Mucosa of rectum (tissue), 2 donors: ENCODE measurements around the gene BBS2.

Experiments
- H3K27ac ChIP-seq, 2 donors: one replicate each; pipeline ENCODE4 v1.7.0; 2013; ENCODE audit warnings: inconsistent platforms in 2 of 2, low read depth in 2 of 2, low read length in 2 of 2
- H3K27me3 ChIP-seq, 2 donors: one replicate each; pipeline ENCODE4 v1.7.0; 2013; ENCODE audit warnings: low read length in 2 of 2; ENCODE audit not compliant: control insufficient read depth in 2 of 2, insufficient read depth in 2 of 2
- H3K36me3 ChIP-seq, 2 donors: one replicate each; pipeline ENCODE4 v1.7.0; 2013; ENCODE audit warnings: low read length in 2 of 2; ENCODE audit not compliant: control insufficient read depth in 2 of 2, insufficient read depth in 2 of 2
- H3K4me1 ChIP-seq, 2 donors: one replicate each; pipeline ENCODE4 v1.7.0; 2013; ENCODE audit warnings: low read length in 2 of 2, mild to moderate bottlenecking in 1 of 2; ENCODE audit not compliant: control insufficient read depth in 2 of 2, insufficient read depth in 2 of 2
- H3K4me3 ChIP-seq, 2 donors: one replicate each; pipeline ENCODE4 v1.7.0; 2013; ENCODE audit warnings: low read length in 2 of 2
- H3K9ac ChIP-seq, 2 donors: one replicate each; pipeline ENCODE4 v1.7.0; 2013; ENCODE audit warnings: low read length in 2 of 2, low read depth in 1 of 2, mild to moderate bottlenecking in 1 of 2
- H3K9me3 ChIP-seq, 2 donors: one replicate each; pipeline ENCODE4 v1.7.0; 2013; ENCODE audit warnings: low read length in 2 of 2; ENCODE audit not compliant: control insufficient read depth in 2 of 2
- donor health status: healthy.
- donor health status: Normal muscosa, but diverticular disease.

The BBS2 gene, protein sequence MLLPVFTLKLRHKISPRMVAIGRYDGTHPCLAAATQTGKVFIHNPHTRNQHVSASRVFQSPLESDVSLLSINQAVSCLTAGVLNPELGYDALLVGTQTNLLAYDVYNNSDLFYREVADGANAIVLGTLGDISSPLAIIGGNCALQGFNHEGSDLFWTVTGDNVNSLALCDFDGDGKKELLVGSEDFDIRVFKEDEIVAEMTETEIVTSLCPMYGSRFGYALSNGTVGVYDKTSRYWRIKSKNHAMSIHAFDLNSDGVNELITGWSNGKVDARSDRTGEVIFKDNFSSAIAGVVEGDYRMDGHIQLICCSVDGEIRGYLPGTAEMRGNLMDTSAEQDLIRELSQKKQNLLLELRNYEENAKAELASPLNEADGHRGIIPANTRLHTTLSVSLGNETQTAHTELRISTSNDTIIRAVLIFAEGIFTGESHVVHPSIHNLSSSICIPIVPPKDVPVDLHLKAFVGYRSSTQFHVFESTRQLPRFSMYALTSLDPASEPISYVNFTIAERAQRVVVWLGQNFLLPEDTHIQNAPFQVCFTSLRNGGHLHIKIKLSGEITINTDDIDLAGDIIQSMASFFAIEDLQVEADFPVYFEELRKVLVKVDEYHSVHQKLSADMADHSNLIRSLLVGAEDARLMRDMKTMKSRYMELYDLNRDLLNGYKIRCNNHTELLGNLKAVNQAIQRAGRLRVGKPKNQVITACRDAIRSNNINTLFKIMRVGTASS

DNA sequence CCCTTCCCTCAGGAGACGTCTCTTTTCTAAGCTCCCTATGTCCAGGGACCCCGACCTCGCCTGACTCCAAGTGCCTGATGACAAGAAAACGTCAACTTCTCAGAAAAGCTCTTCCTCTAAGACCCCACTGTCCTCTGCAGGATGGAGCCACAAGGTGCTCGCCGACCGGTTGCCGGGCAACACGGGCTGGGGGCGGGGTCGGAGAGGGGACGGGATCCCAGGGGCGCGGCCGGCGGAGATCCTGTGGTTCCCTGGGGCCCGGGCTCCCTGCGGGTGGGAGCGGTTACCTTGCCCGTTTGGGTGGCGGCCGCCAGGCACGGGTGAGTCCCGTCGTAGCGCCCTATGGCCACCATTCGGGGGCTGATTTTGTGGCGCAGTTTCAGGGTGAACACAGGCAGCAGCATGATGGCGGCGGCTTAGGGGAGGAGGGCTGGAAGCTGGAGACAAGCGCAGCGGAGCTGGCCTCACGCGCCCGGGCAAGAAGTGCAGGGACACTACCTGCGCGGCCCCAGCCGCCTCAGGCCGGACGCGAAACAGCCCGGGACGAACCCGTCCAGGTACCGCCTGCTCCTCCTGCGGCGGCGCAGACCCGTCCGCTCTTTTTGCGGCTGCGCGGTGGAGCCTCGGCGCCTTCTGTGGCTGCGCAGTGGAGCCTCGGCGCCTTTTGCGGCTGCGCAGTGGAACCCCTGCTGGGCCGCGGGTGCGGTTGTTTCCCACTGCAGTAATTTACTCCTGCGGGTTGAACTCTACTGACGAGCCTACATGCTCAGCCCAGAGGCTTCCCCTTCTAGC is at the start of gene BBS2:
Gene BBS2, minus strand, starts transcription at position 566 of the 792 bp plus-strand sequence. Its CDS starts 162 bp downstream, at position 404.
- no peaks in the 10 kb centered on the region for H3K36me3 ChIP-seq
- peaks cover 4 to 13% of the 10 kb centered on the region in 2 donors for H3K4me1 ChIP-seq
- H3K4me3 ChIP-seq, result peak within 1 kb of the TSS; percentile 91 to 93
- peak within 1 kb of the TSS; percentile 83 to 92 for H3K9ac ChIP-seq
- H3K9me3 ChIP-seq, result no peaks in the 10 kb centered on the region
- H3K27ac ChIP-seq, result peak within 1 kb of the TSS; percentile 92 to 96
- no peaks in the 10 kb centered on the region for H3K27me3 ChIP-seq

DNA sequence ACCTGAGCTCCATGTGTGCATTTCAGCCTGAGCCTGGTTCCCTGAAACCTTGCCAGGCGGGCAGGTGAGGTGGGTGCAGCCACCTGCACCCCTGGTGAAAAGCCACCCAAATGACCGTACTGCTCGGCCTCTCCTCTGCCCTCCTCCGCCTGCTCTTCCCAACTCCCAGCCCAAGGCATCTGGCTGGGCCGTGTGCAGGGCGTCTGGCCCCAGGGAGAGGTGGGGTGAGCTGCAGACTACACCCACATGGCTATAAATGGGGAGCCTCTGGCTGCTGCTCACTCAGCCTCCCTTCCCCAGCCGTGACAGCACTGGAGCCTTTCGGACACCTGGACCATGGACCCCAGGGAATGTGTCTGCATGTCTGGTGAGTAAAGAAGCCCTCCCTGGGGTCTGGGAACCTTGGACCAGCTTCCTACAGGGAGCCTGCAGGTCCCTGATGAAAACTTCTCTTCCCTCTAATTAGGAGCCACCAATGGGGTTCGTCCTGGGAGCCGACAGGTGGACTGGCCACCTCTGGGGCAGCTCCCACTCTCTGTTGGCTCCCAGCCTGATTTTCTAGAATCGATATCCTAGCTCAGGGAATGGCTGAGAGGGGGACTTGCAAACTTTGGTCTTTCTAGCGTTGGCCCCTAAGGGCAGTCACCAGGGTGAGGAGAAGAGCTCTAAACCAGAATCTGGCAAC is 45.1 kb upstream of the BBS2 start, which contains the start of gene MT4:
Gene MT4, plus strand, starts transcription at position 281 of the 685 bp plus-strand sequence. Its CDS starts 56 bp downstream, at position 337.
- Histone ChIP-seq H3K9ac (no peak within 1 kb of the TSS), H3K9me3 (no peaks in the 10 kb centered on the region), H3K27ac (no peak within 1 kb of the TSS), H3K36me3 (no peaks in the 10 kb centered on the region), H3K4me3 (no peak within 1 kb of the TSS), H3K27me3 (no peaks in the 10 kb centered on the region), H3K4me1 (no peaks in the 10 kb centered on the region)

DNA sequence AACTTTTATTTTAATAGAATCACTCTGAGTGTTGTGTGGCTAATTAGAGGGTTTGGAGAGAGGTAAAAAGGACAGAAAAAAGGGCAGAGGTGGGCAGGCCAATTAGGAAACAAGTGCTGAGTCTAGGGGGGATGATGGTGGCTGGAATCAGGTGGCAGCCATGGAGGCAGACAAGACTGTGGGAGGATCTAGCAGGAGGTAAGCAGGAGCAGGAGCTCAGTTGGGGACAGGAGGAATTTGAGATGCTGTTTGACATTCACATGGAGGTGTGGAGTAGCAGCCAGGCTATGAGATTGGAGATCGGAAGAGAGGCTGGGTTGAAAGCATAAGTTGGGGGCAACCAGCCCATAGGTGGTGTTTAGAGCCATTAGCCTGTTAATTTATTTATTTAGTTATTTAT is 41.3 kb upstream of the BBS2 start:
- H3K27me3 ChIP-seq, result peaks cover 0 to 3% of the 10 kb centered on the region in 2 donors
- no peak overlapping the region for H3K9ac ChIP-seq
- no peaks in the 10 kb centered on the region for H3K9me3 ChIP-seq
- no peak overlapping the region for H3K27ac ChIP-seq
- no peaks in the 10 kb centered on the region for H3K36me3 ChIP-seq
- no peaks in the 10 kb centered on the region for H3K4me1 ChIP-seq
- no peak overlapping the region for H3K4me3 ChIP-seq

DNA sequence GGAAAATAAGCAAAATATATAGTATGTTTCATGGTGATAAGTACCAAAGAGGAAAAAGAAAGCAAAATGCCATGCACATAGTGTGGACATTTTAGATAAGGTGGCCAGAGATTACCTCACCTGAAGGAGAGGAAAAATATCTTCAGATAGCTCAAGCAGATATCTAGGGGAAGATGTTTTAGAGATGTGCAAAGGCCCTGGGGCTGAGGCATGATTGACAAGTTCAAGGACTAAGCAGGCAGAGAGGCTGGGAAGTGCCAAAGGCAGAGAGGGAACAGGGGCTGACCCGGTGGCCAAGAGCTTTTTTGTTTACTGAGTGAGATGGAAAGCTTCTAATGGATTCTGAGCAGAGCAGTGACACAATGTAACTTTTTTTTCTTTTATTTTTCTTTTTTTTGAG is 40.6 kb upstream of the BBS2 start:
- Histone ChIP-seq H3K4me3 (no peak overlapping the region), H3K4me1 (no peaks in the 10 kb centered on the region), H3K27me3 (peaks cover 0 to 3% of the 10 kb centered on the region in 2 donors), H3K9ac (no peak overlapping the region), H3K36me3 (no peaks in the 10 kb centered on the region), H3K27ac (no peak overlapping the region), H3K9me3 (no peaks in the 10 kb centered on the region)

DNA sequence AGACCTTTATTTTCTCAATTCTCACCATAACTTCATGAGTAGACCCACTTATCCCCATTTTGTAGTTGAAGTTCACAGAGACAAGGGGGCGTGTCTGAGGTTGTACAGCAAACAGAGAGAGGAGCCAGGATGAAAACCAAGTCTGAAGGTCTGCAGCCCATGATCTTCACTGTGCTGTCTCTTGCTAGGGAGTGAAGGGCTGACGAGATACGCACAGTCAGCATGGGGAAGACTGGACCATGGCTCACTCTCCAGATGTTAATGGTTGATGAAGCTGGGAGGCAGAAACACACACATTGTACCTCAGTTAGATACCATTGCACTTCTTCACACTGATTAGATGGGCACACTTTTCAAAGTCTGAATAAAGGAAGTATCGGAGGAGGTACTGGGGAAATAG is 39.3 kb upstream of the BBS2 start:
- Histone ChIP-seq H3K27me3 (peaks cover 0 to 3% of the 10 kb centered on the region in 2 donors), H3K4me3 (no peak overlapping the region), H3K36me3 (no peaks in the 10 kb centered on the region)

DNA sequence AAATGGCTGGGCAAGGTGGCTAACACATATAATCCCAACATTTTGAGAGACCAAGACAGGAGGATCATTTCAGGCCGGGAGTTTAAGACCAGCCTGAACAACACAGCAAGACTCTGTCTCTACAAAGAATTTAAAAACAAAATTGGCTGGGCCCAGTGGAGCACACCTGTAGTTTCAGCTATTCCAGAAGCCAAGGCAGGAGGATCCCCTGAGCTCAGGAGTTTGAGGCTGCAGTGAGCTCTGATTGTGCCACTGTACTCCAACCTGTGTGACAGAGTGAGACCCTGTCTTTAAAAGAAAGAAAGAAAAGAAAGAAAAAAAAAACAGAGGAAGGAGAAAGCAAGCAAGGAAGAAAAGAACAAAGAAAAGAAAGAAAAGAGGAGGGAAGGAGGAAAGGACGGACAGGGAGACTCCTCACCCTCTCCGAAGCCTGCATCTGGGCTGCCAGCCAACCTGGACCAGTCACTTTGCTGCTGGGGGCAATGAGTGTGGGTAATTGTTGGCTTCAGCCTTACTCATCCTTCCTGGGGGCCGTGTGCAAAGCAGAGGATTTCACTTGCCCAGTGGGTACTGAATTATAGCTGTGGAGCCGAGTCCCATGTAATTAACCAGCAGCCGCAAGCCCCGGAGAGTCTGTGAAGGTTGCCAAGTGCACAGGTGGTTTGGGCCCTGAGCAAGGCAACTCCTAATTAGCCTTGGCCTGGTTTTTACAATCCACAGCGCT is 38.4 kb upstream of the BBS2 start:
- peaks cover 0 to 3% of the 10 kb centered on the region in 2 donors for H3K27me3 ChIP-seq
- no peaks in the 10 kb centered on the region for H3K9me3 ChIP-seq
- H3K4me1 ChIP-seq, result no peaks in the 10 kb centered on the region
- H3K27ac ChIP-seq, result no peak overlapping the region
- H3K4me3 ChIP-seq, result no peak overlapping the region
- H3K36me3 ChIP-seq, result no peaks in the 10 kb centered on the region
- no peak overlapping the region for H3K9ac ChIP-seq

More for the DNA sequence above, 39.3 kb upstream of the BBS2 start:
- no peaks in the 10 kb centered on the region for H3K9me3 ChIP-seq
- no peak overlapping the region for H3K27ac ChIP-seq
- H3K9ac ChIP-seq, result no peak overlapping the region
- no peaks in the 10 kb centered on the region for H3K4me1 ChIP-seq

DNA sequence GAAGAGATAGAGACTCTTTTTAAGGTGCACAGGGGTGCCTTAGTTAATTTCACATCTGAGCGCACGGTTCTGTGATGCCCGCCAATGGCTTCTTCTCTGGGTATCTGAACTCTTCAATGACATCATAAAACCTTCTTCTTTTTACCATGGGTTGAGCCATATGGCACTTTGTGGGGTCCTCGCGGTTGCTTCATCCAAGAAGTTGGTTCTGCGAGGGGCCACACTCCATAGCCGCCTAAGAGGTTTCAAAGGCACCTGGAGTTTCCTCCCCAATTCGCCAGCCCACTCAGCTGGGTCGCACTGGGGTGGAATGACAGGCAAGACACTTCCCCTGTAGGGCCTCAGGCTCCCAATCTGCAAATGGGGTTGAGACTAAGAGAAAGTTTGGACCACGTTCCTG is 34.6 kb upstream of the BBS2 start:
- Histone ChIP-seq H3K27me3 (peaks cover 0 to 3% of the 10 kb centered on the region in 2 donors), H3K36me3 (no peaks in the 10 kb centered on the region), H3K27ac (no peak overlapping the region), H3K9me3 (no peaks in the 10 kb centered on the region), H3K9ac (no peak overlapping the region), H3K4me1 (peaks cover 4 to 5% of the 10 kb centered on the region in 2 donors), H3K4me3 (no peak overlapping the region)

DNA sequence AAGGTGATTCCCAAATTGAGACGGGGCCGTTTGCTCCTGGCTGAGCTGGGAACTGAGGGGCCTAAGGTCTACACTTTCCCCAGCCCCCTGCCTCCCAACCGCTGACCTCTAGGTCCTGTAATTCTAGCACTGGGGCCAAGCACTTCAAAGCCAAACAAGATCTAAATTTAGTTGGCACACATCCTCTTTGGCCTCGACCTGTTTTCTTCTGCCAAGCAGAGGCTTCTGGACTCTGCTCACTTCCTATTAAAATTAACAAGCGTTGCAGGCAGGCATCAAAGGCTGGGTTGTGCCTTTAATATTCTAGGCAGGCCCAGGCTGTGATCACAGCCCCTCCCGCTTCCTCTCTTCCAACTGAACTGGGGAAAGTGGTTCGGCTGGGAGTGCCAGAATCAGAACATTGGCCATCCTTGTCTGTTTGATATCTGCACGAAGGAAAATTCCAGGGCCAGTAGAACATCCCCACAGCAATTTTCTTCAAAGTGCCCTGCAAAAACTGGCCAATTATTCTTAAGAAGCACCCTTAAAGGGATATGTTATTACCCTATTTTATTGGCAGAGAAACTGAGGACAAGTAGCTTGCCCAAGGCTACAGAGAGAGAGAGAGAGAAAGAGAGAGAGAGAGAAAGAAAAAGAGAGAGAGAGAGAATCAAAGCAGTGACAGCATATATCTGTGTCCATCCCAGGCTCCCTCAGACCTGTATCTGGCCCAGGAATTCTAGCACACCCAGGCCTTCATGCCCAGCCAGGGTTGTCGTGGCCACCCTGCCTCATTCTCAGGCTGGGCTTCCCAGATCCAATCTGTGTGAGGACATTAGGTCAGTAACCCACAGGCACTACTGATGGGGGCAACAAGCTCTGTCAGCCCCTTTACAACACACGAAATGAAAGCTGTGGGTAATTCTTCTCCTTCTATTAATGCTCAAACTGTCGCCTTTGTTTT is 32.2 kb upstream of the BBS2 start:
- H3K4me3 ChIP-seq, result no peak overlapping the region
- H3K36me3 ChIP-seq, result no peaks in the 10 kb centered on the region
- no peak overlapping the region for H3K9ac ChIP-seq
- H3K27me3 ChIP-seq, result no peaks in the 10 kb centered on the region
- peaks cover 4 to 5% of the 10 kb centered on the region in 2 donors for H3K4me1 ChIP-seq
- peak overlapping the region in 1 of 2 donors; percentile 35 for H3K27ac ChIP-seq
- no peaks in the 10 kb centered on the region for H3K9me3 ChIP-seq
